Stimulated activated CD8-positive, alpha-beta memory T cell treated with anti-CD3 and anti-CD28 coated beads, Interleukin-4, amount 100 ng/mL, for 48 hours (primary cell): ENCODE measurements around the gene CDYL.
A peak's percentile ranks its signal among the peaks of the same experiment; 100 is the strongest.
"Not testable (repeated sequence)": the region's sequence is repeated elsewhere in the genome, so short reads cannot be mapped to it uniquely, and the experiment has no call there.

Experiments
- DNase-seq: peaks from one replicate; pipeline ENCODE4 v3.0.0-alpha.2; 2020

Gene CDYL

DNA sequence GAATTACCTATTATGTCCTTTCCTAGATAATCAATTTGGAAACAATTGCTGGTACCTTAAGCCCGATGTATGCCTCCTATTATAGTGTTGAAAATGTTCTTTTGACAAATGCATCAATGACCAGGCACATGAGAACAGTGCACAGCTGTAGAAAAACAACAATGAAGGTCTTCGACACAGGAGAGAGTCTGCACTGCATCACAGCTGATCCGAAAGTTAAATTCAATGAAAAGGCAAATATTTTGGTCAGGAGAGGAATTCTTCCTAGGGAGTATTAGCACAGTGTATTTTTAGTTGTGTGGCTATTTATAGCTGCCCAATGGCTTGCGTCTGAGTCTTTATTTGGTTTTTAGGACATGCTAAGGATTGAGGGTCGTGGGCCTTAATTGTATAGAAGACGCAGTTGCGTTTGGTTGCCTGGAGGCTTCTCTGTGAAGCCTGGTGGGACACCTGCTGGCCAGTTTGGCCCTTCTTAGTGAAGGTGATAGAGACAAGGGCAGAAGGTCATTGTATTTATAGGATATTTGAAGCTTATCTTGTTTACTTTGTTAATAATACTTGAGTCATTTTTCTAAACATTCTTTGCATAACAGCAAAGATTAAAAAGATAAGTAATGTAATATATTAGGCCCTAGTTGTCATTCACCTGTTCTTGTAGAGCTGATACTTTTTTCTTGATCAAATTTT, 72.3 kb downstream of the CDYL start:
- DNase-seq = no peak

- DNase-seq = no peak
Measured at GRCh38 chr6:4849226-4850022, 73.2 kb downstream of the CDYL start.

- DNase-seq = no peak
Measured at GRCh38 chr6:4851035-4851434, 74.8 kb downstream of the CDYL start.

- not testable (repeated sequence) for DNase-seq
Measured at GRCh38 chr6:4852186-4852585, 76.0 kb downstream of the CDYL start.

- no peak for DNase-seq
Measured at GRCh38 chr6:4852938-4853337, 76.7 kb downstream of the CDYL start.

DNA sequence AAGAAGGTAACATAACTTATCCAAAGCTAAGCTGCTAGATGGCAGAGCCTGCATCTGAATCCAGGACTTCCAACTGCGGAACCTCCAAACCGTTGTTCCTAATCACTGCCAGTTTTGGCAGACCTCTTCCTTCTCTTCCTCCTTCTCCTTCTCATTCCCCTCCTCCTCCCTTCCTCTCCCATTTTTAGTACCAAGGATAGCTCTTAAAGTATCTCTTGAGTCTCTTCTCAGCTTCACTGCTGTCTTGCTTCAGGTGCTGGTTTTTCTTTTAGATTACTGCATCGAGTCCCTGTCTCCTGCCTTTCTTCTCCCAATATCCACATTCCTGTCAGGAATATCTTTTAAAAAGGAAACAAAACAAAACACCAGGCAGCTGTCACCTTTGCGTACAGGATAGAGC, 77.1 kb downstream of the CDYL start:
- no peak for DNase-seq

DNA sequence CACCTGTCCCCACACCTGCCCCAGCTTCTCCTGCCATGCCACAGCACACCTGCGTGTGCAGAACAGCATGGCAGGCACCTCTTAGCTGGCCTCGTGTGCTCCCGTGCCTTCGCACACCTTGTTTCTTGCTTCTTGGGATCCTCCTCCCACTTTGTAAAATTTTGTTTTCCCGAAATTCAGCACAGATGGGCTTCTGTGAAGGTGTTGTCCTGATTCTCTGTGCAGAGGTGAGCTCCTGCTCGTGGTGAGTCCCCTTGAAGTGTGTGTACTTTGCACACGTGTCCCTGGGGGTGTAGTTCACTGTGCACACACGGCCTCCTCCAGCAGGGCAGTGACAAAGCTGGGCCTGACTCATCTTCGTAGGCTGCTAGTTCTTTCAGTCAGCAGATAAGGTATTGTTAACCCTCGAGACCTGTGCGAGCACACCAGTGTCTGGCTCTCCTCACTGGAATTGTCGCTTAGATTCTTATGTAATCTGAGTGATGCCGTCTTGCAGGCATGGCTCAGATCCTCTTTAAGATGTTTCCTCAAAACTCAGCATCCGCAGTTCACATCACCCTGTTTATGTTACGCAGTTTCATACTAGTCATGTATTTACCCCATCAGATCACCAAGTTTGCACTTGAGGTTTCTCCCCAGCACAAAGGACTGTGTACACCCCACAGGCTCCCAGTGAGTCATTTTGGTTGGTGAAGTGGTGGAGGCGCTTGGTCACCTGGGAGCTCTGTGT, 77.7 kb downstream of the CDYL start:
- DNase-seq = peak; percentile 41

GRCh38 chr6:4856785-4857184, 80.6 kb downstream of the CDYL start:
- no peak for DNase-seq

GRCh38 chr6:4858194-4859015, 82.2 kb downstream of the CDYL start:
- no peak for DNase-seq

GRCh38 chr6:4860387-4860786, 84.2 kb downstream of the CDYL start:
- DNase-seq = no peak

- DNase-seq = no peak
Measured at GRCh38 chr6:4861564-4861963, 85.4 kb downstream of the CDYL start.

GRCh38 chr6:4864519-4864918, 88.3 kb downstream of the CDYL start:
- no peak for DNase-seq

DNA sequence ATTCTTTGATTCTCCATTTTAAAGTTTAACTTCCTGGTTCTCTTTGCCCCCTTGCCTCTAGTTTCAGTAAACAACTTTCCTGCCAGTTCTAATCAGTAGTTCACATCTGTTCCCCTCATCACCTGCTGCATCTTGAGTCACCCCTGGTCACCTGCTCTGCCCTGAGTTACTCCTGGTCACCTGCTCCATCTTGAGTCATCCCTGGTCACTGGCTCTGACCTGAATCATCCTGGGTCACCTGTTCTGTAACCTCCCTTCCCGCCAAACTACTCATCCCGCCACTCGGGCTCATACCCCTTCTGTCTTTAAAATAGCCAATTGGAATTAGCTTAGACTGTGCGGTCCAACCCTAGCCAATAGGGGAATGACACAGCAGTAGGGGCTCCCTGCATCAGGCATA, 88.8 kb downstream of the CDYL start:
- not testable (repeated sequence) for DNase-seq

DNA sequence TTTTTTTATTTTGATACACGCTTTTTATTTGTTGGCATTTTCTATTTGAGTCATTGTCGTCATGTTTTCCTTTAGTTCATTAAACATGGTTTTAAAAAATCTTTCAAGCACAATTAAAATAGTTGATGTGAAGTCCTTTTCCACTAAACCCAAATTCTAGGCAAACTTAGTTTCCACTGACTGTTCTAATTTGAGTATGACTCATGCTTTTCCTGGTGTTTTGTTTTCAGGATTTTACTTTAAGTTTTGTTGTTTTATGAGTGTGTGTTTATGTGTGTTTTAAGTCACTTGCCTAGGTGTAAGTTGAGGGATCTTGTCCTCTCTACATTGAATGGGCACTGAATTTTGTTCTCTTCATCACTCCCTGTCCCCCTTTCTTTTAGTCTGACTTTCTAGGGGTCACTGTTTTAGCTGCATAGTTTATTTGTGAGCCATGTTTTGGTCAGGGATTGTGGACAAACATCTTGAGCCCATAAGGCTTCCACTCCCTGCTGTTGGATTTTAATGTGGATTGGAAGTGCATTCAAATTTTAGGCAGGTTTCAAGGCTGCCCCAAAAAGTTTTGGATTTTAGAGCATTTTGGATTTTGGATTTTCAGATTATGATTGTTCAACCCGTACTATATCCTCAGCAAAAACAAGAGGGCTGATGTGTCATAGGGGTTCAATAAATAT, 94.8 kb downstream of the CDYL start:
- DNase-seq = no peak

DNA sequence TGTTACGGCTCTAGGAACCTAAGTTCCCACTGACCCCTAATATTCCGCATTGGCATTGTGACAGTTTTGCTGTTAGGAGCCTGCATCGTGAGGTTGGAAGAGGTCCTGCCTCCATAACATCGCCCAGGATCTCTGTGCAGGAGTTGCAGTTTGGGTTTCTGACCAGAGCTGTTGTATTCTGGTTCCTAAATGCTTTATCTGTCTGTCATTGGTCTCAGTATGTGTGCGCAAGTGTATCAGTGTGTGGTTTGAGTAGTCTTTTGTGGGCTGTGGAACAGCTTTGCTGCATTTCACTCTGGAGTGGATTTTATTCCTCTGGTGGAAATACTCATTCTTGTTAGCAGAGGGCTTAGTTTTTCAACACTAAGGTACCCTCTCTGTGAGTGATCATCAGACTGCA, 95.6 kb downstream of the CDYL start:
- DNase-seq = no peak

DNA sequence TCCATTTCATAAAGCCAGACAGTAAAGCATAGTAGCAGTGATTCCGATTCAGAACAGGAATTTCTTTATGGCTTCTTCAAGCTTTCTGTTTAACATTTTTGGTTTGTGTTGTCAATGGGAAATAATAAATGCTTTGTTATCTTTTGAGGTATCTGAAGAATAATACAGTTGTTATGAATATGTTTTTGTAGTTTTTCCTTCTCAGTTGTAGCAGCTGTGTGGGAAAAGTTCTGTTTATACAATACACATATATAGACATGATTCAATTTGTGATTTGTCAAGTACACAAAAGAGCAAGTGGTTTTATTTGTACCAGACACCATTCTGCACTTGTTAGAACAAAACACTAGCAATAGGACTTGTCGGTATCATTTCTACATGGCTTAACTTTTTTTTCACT, 96.6 kb downstream of the CDYL start:
- DNase-seq = no peak

DNA sequence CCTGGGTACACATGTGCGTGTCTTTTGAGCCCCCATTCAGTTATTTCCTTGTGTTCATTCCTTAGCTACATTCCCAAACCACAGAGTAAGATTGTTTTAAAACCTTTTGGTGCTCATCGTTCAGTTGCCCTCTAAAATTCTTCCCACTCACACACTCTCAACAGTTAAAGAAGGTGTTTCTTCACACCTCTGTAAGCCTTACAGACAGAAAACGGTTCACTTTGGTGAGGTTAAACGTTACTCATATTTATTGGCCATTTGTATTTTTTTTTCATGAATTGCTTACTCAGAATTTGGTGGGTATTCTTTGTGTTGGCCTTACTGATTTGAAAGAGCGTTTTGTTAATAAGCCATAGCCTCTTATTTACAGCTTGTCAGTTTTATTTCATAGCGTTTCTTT, 97.7 kb downstream of the CDYL start:
- DNase-seq = no peak

DNA sequence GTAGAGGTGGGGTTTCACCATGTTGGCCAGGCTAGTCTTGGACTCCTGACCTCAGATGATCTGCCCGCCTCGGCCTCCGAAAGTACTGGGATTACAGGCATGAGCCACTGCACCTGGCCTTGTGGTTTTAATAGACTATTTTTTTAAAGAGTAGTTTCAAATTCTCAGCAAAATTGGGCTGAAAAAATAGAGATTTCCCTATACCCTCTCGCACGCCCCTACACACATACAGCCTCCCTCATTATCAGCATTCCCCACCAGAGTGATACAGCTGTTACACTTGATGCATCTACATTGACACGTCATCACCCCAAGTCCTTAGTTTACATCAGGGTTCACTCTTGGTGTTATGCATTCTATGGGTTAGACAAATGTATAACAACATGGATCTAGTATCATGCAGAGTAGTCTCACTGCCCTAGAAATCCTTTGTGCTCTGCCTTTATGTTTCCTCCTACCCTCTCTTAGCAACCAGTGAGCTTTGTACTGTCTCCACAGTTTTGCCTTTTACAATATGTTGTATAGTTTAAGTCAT, 103.6 kb downstream of the CDYL start:
- DNase-seq = no peak

- no peak for DNase-seq
Measured at GRCh38 chr6:4880363-4880762, 104.2 kb downstream of the CDYL start.

GRCh38 chr6:4883298-4883697, 107.1 kb downstream of the CDYL start:
- DNase-seq = no peak

- no peak for DNase-seq
Measured at GRCh38 chr6:4884646-4885340, 108.6 kb downstream of the CDYL start.
